ENCODE measurements around the gene MAGI2.

DNA sequence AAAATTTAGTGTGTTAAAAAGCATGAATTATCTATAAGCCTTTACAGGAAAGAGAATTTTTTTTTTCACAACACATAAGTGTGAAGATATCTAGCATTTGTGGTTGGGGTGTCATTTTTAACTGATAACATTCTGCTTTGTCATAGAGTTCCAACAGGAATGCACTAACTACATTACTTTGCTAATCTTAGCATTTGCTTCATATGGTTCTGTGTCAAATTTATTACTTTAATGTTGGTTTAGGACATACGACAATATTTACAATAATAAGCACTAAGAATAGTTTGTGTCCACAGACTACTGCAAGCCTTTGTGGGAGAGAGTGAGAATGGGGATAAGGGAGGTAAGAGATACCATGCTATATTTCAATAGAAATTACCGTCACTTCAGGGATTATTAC lies 40.6 kb upstream of the MAGI2 start:
- no peak for TF ChIP-seq EZH2 (IDR thresholded peaks at IDR 0.05; ENCODE audit: insufficient read depth, poor library complexity, severe bottlenecking)
- no peak for TF ChIP-seq EZH2phosphoT487 (IDR thresholded peaks at IDR 0.05; ENCODE audit: insufficient read depth, low read depth)
